22Rv1 (cell line): Measurements from ENCODE around the gene FOXN1.

Experiments used
- CTCF ChIP-seq: fragments of 450-650 bp; IDR thresholded peaks from 2 replicates; pipeline ENCODE4 v1.5.1; 2017; ENCODE audit warnings: mild to moderate bottlenecking
- ZFX ChIP-seq: fragments of 450-650 bp; IDR thresholded peaks from 2 replicates; pipeline ENCODE4 v1.6.1; 2017; ENCODE audit warnings: antibody characterized with exemption, borderline replicate concordance

GRCh38 chr17:28585851-28586250 is 79.7 kb downstream of the FOXN1 start:
- TF ChIP-seq CTCF: no peak
- no peak for TF ChIP-seq ZFX
